HG03439 (cell line): ENCODE measurements around the gene SQOR.

Experiments used
- ATAC-seq: cut with Tn5 transposase; IDR thresholded peaks from one replicate; pipeline ENCODE4 v1.9.1; 2021; ENCODE audit warnings: mild to moderate bottlenecking, moderate library complexity; ENCODE audit not compliant: unreplicated experiment

Gene SQOR

DNA sequence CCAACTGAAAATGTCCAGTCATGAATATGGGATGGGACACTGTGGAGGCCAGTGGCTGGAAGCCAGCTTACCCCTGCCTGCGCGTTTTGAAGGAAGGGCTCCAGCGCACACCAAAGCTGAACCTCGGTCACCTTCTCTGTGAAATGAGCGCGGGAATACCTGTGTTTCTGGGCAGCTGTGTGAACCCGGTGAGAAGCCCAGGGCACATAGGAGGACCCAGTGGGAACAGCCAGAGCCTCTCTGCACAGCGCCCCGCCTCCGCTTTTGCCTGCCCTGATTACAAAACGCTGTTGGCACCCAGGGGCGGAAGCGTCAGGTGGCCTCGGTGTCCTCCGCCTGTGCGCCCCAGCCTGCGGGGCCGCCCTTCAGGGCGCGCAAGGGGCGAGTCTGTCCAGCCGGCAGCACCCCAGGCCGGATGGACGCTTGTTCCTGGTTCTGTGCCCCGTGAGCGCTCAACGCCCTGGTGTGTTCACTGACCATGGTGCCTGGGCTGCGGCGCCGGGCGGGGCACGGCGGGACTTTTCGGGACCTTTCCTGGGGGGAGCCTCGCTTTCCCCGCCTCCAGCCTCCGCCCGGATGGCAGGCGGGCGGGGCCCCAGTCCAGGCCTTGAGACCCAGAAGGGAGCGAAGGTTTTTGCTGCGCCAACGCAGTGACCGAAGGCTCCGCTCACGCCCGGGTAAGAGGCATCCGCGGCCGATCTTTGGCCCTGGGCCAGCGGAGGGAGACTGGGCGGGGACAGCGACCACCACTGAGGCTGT lies at the start of gene SQOR:
SQOR (plus strand) TSS at position 598 of the 759 bp plus-strand sequence. CDS start 23,895 bp downstream, outside the sequence.
- peak; percentile 81 for ATAC-seq

DNA sequence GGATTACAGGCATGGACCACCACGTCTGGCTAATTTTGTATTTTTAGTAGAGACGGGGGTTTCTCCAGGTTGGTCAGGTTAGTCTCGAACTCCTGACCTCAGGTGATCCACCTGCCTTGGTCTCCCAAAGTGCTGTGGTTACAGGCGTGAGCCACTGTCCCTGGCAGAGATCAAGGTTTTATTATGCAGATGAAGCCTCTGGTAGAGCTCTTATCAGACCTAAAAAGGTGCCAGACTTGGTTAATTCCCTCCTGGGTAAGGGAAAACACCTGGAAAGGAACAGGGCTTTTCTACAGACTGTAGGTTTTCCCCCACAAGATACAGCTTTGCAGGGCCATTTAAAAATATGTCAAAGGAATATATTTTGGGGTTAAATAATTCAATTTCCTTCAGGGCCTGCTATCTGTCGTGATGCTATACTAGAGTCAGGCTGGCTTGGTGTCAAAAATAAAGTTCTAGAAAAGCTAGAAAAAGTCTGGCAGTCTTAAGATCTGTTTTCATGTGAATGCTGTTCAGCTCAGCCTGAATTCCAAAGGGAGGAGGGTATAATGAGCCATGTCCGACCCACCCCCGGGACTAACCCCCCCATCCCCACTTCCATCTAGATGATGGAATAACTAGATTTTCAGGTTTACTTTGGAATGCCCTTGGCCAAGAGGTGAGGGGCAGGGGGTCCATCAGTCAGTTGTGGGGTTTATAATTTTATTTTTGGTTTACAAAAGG lies 49.6 kb upstream of the SQOR start:
- ATAC-seq: no peak

DNA sequence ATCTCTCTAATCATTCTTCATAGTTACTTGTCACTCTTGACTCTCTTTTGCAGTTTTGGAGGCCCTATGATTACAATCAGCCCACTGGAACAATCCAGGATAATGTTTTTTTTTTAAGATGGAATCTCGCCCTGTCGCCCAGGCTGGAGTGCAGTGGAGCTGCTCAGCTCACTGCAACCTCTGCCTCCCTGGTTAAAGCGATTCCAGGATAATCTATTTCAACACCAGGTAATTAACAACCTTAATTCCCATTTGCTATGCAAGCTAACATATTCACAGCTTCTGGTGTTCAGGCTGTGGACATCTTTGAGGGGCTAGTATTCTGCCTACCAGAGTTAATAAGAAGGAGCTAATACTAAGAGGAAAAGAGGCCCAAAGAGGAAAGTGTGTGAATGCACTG lies 48.7 kb upstream of the SQOR start:
- ATAC-seq: no peak

DNA sequence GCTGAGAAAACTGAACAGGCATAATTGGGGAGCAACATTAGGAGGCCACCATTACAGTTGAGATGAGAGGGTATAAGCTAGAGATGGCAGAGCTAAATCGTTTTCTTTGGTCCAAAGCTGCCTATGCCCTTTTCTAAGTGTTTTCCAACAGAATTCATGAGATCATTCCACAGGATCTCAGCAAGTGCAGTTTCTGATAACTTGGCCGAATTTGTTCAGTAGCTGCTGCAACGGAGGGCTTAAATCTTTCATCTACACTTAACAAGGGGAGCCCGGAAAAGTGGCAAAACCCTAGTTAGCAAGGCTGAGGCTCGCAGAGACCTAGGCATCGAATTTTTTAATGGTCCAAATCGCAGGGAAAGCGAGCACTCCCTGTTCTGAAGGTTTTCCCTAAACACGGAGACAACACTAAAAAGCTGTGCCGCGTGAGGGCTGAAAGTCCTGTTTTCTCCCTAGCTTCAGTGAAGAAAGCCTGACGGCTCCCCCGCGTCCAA lies 48.2 kb upstream of the SQOR start:
- ATAC-seq: peak; percentile 6

DNA sequence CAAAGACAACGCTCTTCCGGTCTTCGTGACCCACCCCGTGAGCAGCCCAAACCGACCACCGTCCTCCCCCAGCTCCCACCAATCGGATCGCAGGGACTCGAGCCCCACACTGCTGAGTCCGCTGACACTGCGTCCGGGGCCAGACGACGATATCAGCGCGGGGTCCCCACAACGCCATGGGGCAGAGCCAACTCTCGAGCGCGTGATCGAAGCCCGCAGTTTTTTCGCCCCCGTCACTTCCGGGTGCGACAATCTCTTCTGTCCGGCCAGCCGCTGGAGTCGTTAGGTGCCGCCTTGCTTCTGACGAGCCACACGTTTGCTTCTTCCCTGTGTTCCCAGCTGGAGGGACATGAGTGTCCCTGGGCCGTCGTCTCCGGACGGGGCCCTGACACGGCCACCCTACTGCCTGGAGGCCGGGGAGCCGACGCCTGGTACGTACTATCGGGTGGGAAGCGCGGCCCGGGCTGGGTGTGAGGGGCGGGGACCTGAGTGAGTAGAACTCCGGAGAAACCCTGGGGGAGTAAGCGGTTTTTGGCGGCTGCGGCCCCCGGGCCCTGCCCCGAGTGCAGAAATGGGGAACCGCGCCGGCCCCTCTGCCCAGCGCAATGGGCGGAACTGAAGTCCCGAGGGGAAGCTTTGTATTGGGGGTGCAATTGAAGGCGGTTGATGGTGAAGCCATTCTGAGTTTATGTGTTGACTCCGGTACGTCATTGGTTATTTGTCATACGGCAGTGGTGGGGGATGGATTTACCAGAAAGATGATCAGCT lies 47.5 kb upstream of the SQOR start, which contains the start of gene BLOC1S6:
BLOC1S6 (plus strand) TSS at position 285 of the 768 bp plus-strand sequence; CDS start at position 350, 65 bp downstream.
- ATAC-seq: peak; percentile 84

DNA sequence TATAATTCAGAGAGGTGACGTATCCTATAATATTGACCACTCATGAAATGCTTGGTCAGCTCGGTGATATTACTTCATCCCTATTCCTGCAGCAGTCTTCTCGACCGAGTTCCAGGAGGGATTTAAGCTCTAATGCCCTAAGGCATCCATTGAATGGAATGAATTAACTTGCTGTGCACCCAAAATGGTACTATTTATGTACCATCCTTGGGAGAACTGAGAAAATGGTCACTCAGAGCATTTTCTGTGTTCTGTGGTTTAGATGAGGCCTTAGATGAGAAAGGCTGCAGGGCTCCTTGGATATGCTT lies 47.0 kb upstream of the SQOR start:
- no peak for ATAC-seq

DNA sequence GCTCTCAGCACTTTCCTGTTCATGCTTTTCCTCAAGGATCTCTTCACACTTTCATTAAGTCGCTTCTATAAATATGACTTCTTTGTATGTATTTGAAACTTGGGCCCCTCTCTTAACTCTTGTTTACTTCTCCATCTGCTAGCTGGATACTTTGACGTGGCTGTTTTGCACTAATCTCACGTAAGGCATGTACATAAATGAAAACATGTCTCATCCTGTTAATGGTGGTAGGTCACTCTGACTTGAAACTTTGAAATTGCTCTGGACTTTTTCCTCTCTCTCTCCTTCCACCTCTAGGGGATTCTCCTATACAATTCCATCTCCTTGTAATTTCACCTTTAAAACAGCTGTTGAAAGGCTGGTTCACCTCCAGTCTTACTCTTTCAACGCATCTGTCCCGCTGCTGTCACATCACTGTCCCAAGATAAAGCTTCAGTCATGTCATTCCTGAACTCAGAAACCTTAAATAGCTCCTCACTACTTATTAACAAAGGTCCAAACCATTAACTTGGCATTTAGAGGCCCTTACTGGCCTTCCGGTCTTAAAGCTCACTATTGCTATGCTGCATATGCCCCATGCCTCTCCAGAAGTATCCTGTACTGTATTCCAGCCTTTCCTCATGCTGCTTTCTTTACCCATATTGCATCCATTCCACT lies 46.5 kb upstream of the SQOR start:
- no peak for ATAC-seq

DNA sequence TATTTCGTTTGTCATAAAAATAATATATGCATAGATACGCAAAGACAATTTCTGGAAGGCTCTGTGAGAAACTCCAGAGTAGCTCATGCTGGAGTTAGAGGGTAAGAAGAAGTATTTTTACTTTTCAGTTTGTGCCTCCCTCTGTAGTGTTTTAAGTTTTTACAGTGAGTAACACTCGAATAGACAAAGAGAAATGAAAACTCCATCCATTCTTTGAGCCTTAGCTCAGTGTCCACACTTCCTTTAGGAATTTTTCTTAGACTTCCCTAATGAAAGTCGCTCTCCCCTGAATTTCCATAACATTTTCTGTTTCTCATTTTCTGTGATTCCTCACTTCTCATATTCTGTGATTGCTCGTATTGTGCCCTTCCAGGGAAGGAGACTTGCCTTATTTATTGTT lies 45.6 kb upstream of the SQOR start:
- ATAC-seq: no peak

DNA sequence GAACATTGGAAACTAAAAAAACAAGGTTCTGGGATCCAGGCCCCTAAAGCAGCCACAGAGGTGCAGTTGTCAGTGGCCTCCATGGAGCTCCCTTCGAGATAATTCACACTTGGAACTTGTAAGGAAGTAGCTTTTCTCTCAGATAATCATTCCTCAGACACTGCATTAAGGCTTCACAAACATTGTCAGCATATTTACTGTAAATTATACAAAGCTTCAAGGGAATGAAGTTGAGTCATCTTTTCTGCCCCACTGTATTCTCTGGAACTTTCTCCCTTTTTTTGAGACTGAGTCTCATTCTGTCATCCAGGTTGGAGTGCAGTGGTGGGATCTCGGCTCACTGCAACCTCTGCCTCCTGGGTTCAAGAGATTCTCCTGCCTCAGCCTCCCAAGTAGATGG lies 40.5 kb upstream of the SQOR start:
- ATAC-seq: no peak

DNA sequence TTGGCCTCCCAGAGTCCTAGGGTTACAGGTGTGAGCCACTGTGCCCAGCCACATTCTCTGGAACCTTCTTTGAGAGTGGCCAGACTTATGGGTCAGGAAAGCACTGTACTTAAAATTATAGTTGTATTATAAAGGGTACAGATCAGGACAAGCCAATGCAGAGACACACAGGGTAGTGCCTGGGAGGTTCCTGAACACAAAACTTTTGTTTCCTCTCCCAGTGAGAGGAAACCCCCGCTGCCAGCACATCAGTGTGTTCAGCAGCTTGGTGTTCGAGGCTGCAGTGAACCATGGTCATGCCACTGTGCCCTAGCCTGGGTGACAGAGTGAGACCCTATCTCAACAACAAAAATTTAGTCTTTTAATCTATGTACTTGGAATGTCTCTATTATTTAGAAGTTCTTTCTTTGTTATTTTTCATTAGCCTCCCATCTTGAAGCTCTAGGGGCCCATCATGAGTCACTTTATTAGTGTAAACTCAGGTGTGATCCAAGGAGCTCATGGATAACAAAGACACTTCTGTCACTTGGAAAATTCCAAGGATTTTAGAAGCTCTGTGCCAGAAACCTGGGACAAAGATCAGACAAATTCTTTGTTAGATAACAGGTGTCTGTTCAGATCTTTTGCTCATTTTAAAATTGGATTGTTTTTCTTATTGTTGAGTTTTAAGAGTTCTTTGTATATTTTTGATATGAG lies 39.8 kb upstream of the SQOR start:
- no peak for ATAC-seq

DNA sequence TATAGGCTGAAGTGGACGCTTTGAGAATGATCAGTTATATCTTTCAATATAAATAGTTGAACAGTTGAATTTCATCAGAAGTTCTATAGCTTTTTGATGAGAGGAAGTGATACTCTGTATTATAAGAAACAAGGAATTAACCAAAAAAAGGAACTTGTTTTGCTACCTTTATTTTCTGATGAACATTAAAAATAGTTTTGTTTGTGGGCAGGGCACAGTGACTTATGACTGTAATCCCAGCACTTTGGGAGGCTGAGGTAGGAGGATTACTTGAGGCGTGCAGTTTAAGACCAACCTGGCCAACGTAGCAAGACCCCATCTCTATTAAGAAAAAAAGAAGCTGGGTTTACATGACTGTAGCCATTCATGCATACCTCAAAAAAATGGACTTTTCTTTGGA lies 30.9 kb upstream of the SQOR start:
- no peak for ATAC-seq

DNA sequence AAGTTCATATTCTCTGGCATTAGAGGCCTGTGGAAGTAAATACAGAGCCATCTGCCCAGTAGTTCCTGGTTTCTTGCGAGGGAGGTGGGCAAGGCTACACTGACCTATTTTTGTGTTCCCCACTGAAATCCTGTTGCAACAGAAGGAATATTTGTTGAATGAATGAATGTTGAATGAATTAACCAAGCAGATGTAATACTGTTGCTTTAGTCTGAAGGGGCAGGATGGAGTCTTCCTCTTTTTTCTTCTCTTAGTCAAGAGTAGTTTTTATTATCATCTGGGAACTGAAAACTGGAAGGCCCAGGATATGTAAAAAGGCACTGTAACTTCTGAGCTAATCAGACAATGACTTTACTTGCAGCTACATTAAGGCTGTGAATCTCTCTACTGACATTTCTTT lies 30.5 kb upstream of the SQOR start:
- no peak for ATAC-seq

DNA sequence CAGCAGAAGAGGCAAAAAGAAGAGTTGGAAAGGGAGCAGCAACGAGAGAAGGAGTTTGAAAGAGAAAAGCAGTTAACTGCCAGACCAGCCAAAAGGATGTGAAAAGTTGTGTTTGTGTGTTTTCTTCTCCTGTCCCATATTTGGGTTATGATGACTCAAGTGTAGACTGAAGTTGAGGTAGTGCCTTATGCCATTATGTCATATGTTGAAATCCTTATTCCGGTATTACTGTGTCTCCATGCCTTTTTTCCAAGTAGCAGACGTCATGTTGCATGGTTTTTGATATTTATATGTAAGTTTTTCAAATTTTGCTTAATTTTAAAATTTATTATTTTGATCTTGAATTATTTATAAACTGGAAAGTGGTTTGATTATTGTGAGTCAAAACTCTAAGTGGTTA lies 28.4 kb upstream of the SQOR start:
- no peak for ATAC-seq

DNA sequence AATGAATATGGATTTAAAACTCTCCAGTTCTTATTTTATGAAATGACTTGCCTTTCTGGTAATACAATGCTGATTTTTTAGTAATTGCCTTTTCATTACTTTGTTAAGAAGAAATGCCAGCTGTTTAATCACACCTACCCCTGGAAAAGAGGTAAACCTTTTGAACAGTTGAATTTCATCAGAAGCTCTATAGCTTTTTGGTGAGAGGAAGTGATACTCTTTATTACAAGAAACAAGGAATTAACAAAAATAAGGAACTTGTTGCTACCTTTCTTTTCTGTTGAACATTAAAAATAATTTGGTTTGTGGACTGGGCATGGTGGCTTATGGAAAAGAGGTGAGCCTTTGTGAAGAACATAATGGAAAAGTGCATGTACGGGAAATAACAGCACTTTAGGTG lies 28.0 kb upstream of the SQOR start:
- no peak for ATAC-seq

DNA sequence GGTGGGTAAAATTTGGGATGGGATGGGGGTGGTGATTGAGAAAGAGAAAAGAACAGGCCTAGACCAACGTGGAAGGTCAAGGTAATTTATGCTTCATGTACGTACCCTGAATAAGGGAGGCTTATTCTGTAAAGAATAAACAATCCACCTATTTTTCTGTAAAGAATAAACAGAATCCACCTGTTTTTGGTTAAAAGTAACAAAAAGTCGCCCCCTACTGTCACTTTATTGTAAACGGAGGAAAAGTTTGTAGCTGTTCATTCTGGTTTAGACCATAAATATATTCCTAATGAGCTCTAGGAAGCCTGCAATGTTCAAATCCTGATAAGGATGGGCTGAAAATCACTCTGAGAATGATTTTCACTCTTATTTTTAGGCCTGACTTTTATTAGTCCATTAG lies 23.5 kb upstream of the SQOR start:
- ATAC-seq: no peak

DNA sequence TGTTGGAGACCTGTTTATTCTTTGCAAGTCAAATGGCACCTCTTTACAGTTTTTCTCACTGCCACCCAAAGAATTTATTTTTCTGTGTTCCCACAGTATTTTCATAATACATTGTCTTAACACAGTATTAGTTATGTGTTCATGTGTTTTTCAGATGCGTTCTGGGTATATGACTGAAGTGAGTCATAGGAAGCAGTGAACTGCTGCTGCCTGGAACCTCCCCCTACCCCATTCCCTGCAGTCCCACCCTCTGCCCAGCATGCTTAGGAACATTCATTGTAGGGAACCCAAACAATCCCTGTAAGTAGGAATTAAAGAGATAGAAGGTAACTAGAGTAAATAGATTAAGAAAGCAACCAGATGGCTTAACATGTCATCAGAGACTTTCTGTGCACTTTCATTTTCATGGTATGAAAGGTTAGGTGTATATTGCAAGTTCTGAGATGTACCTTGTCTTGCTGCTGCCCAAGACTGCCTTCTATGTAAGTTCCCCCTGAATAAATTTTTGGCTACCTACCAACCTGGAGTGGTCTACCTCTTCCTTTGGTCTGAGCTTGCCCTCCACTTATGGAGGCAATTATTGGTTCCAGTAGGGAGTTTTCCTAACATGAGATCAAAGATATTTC lies 21.9 kb upstream of the SQOR start:
- no peak for ATAC-seq

DNA sequence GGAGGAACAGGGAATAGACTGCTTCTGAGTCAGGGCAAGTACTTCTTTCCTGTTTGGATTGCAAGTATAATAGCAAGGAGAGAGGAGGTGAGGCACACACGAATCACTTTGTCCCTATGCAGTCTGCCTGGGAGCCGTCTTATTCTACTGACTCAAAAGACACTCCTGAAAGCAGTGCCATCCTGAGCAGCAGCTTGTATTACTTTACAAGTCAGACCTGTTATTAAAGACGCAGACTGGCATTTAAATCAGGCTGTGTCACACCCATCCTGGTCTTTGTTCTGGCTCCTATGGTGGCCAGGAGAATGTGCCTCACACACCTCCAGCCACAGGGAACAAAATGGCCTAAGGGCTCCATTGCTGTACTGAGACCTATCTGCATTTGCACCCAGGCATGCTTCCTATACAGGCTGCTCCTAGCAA lies 17.9 kb upstream of the SQOR start:
- no peak for ATAC-seq

DNA sequence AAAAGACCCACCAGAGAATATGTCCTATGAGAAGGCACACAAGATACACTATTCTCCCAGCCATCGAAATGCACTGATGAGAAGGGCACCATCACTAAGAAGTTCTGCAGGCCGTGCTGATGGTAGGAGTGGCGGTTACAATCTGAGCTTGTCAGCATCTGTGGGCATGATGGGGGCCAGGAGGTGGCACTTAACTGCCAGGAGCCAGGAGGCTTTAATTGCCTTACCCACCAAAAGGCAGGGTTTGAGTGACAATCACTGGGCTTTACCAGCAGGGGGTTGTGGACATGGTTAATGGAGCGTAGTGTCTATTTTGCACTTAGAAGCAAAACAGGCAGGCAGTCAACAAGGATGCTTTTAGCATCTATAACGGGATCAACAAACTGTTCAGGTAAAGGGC lies 16.0 kb upstream of the SQOR start:
- no peak for ATAC-seq

DNA sequence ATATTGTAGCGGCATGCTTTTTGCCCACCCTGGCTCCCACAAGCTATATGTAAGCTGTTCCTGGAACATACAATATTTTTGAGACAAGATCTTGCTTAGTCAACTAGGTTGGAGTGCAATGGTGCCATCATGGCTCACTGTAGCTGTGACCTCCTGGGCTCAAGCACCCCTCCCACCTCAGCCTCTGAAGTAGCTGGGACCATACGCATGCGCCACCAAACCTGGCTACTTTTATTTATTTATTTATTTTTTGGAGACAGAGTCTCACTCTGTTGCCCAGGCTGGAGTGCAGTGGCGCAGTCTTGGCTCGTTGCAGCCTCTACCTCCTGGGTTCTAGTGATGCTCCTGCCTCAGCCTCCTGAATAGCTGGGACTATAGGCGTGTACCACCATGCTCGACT lies 6.7 kb upstream of the SQOR start:
- no peak for ATAC-seq
